Esophagus muscularis mucosa (tissue), 4 donors: ENCODE results near the gene APOB. TPM values are rescaled to one million over a fixed set of nuclear protein-coding genes. Genes with fewer than 3 reads are reported as not detected.

Experiments used
- DNase-seq: peaks from one replicate; pipeline ENCODE4 v3.0.0-alpha.2; 2017; ENCODE audit errors: extremely low spot score
- H3K27ac ChIP-seq, 4 donors: fragments of 200-600 bp; sonication (generic); replicated peaks in 1 of 4; 1 replicate in 3 of 4; 2 replicates in 1 of 4; pipeline ENCODE4 v1.5.1; 2016 to 2019; ENCODE audit warnings: mild to moderate bottlenecking in 1 of 4
- H3K27me3 ChIP-seq, 4 donors: fragments of 200-600 bp; sonication (generic); one replicate each; pipeline versions ENCODE4 v1.5.1 to v1.6.0; 2016 to 2019
- H3K36me3 ChIP-seq, 4 donors: fragments of 200-600 bp; sonication (generic); one replicate each; pipeline ENCODE4 v1.5.1; 2016 to 2019
- H3K4me1 ChIP-seq, 4 donors: fragments of 200-600 bp; sonication (generic); one replicate each; pipeline ENCODE4 v1.5.1; 2016 to 2019
- H3K4me3 ChIP-seq, 4 donors: fragments of 200-600 bp; sonication (generic); 1 replicate in 2 of 4; 2 replicates in 2 of 4; pipeline ENCODE4 v1.5.1; 2016 to 2019; ENCODE audit warnings: mild to moderate bottlenecking in 4 of 4, moderate library complexity in 1 of 4
- H3K9me3 ChIP-seq, 4 donors: fragments of 200-600 bp; sonication (generic); 1 replicate in 3 of 4; 2 replicates in 1 of 4; pipeline ENCODE4 v1.5.1; 2016 to 2019
- CTCF ChIP-seq, 3 experiments: fragments of 200-600 bp in 2 of 3; fragments of 450-650 bp in 1 of 3; sonication (generic) in 2 of 3; IDR thresholded peaks; one replicate each; pipeline ENCODE4 v1.5.1; 2017 to 2019; ENCODE audit warnings: antibody characterized with exemption in 3 of 3, mild to moderate bottlenecking in 2 of 3, moderate library complexity in 1 of 3
- EP300 ChIP-seq: sonication (generic); formaldehyde crosslinking; IDR thresholded peaks from one replicate; pipeline ENCODE4 v1.6.1; 2017; ENCODE audit warnings: antibody characterized with exemption
- POLR2A ChIP-seq: fragments of 450-650 bp; IDR thresholded peaks from one replicate; pipeline ENCODE4 v1.6.1; 2017; ENCODE audit warnings: antibody characterized with exemption, moderate library complexity, mild to moderate bottlenecking, low read depth
- POLR2AphosphoS5 ChIP-seq, 2 donors: sonication (generic); formaldehyde crosslinking; IDR thresholded peaks; one replicate each; pipeline ENCODE4 v1.6.1; 2017; ENCODE audit warnings: antibody characterized with exemption in 2 of 2
- WGBS: methylation state at CpG from one replicate; pipeline ENCODE4 v1.1.5; 2018; 5-methylcytosine and 5-hydroxymethylcytosine counted together
- intact Hi-C: fragments of 100-400 bp; cut with DNase I; formaldehyde crosslinking; loops from one replicate; pipeline ENCODE4 v1.15.1; 2023
- total RNA-seq, 4 donors: library from RNA; depleted of rRNA; stranded (reverse); fragments of >200 nt; gene quantifications; one replicate each; pipeline versions ENCODE4 v1.1.0 to v1.2.1, GENCODE V29; 2016

Gene APOB
- total RNA-seq, 4 donors from 2014 or later = 0.83 to 4.4 (median 2.0) TPM

- peak overlapping the region in 3 of 4 donors; percentile 33 to 72 (median 44) for H3K27ac ChIP-seq
- peaks cover 0 to 97% (median 81%) of the 10 kb centered on the region in 4 donors for H3K4me1 ChIP-seq
- H3K36me3 ChIP-seq = no peaks in the 10 kb centered on the region
- no peak for DNase-seq
- H3K9me3 ChIP-seq = no peaks in the 10 kb centered on the region
- no peak overlapping the region for H3K4me3 ChIP-seq
- WGBS = 92% methylated on average over 1 of the region's 1 CpG
- intact Hi-C loops = no loop called here
- no peaks in the 10 kb centered on the region for H3K27me3 ChIP-seq
- TF ChIP-seq POLR2A = no peak
- TF ChIP-seq CTCF (IDR thresholded peaks at IDR 0.05) = no peak
Measured at GRCh38 chr2:20989404-20989803, 54.5 kb downstream of the APOB start.

- DNase-seq = no peak
- Histone ChIP-seq H3K36me3 (no peaks in the 10 kb centered on the region), H3K27me3 (no peaks in the 10 kb centered on the region), H3K9me3 (no peaks in the 10 kb centered on the region), H3K4me1 (peaks cover 0 to 97% (median 80%) of the 10 kb centered on the region in 4 donors), H3K4me3 (no peak overlapping the region), H3K27ac (peak overlapping the region in 3 of 4 donors; percentile 8 to 72 (median 44))
- 50% methylated on average over 3 of the region's 4 CpGs for WGBS
- intact Hi-C loops = no loop called here
- no peak for TF ChIP-seq POLR2A
Measured at GRCh38 chr2:20988905-20989304, 55.0 kb downstream of the APOB start.

- no peak overlapping the region for H3K4me3 ChIP-seq
- no peak for TF ChIP-seq POLR2A
- TF ChIP-seq POLR2AphosphoS5 (IDR thresholded peaks at IDR 0.05) = peak; percentile 43 to 61
- H3K27ac ChIP-seq = peak overlapping the region; percentile 53 to 69 (median 60)
- intact Hi-C loops = no loop called here
- no peaks in the 10 kb centered on the region for H3K36me3 ChIP-seq
- H3K27me3 ChIP-seq = no peaks in the 10 kb centered on the region
- H3K4me1 ChIP-seq = peaks cover 0 to 94% (median 76%) of the 10 kb centered on the region in 4 donors
- 68% methylated on average over 5 of the region's 5 CpGs for WGBS
- DNase-seq = no peak
- H3K9me3 ChIP-seq = no peaks in the 10 kb centered on the region
Measured at GRCh38 chr2:20986024-20986939, 57.6 kb downstream of the APOB start.

- TF ChIP-seq POLR2A = no peak
- no peak for TF ChIP-seq EP300
- TF ChIP-seq POLR2AphosphoS5 (IDR thresholded peaks at IDR 0.05) = no peak
- TF ChIP-seq CTCF (IDR thresholded peaks at IDR 0.05) = no peak
- H3K27ac ChIP-seq = peak overlapping the region; percentile 53 to 69 (median 60)
- H3K4me1 ChIP-seq = peaks cover 0 to 96% (median 79%) of the 10 kb centered on the region in 4 donors
- 48% methylated on average over 5 of the region's 5 CpGs for WGBS
- H3K27me3 ChIP-seq = no peaks in the 10 kb centered on the region
- intact Hi-C loops = no loop called here
- H3K9me3 ChIP-seq = no peaks in the 10 kb centered on the region
- no peak overlapping the region for H3K4me3 ChIP-seq
- DNase-seq = no peak
- no peaks in the 10 kb centered on the region for H3K36me3 ChIP-seq
Measured at GRCh38 chr2:20985062-20985461, 58.8 kb downstream of the APOB start.

- intact Hi-C loops = no loop called here
- no peak overlapping the region for H3K27ac ChIP-seq
- H3K27me3 ChIP-seq = no peaks in the 10 kb centered on the region
- H3K36me3 ChIP-seq = no peaks in the 10 kb centered on the region
- peaks cover 0 to 89% (median 73%) of the 10 kb centered on the region in 4 donors for H3K4me1 ChIP-seq
- no peak for DNase-seq
- 84% methylated on average over 8 of the region's 8 CpGs for WGBS
- H3K4me3 ChIP-seq = no peak overlapping the region
- H3K9me3 ChIP-seq = no peaks in the 10 kb centered on the region
- TF ChIP-seq CTCF (IDR thresholded peaks at IDR 0.05) (no peak), EP300 (no peak), POLR2AphosphoS5 (IDR thresholded peaks at IDR 0.05) (no peak), POLR2A (no peak)
Measured at GRCh38 chr2:20984408-20984807, 59.5 kb downstream of the APOB start.
